GM19193 (cell line): Measurements from ENCODE around the gene TOR4A.

Source experiments
- POLR2A ChIP-seq: IDR thresholded peaks from 4 replicates; pipeline ENCODE4 v1.6.1; 2011; ENCODE audit not compliant: insufficient read depth, insufficient read length; ENCODE audit errors: extremely low read depth

Gene TOR4A

GRCh38 chr9:137311171-137311985, 33.9 kb downstream of the TOR4A start:
- TF ChIP-seq POLR2A = no peak

GRCh38 chr9:137311986-137312851, 34.7 kb downstream of the TOR4A start:
- TF ChIP-seq POLR2A = no peak

- TF ChIP-seq POLR2A = no peak
Observed at GRCh38 chr9:137312852-137313325, 35.4 kb downstream of the TOR4A start.

GRCh38 chr9:137313326-137313936, 35.9 kb downstream of the TOR4A start:
- no peak for TF ChIP-seq POLR2A

DNA sequence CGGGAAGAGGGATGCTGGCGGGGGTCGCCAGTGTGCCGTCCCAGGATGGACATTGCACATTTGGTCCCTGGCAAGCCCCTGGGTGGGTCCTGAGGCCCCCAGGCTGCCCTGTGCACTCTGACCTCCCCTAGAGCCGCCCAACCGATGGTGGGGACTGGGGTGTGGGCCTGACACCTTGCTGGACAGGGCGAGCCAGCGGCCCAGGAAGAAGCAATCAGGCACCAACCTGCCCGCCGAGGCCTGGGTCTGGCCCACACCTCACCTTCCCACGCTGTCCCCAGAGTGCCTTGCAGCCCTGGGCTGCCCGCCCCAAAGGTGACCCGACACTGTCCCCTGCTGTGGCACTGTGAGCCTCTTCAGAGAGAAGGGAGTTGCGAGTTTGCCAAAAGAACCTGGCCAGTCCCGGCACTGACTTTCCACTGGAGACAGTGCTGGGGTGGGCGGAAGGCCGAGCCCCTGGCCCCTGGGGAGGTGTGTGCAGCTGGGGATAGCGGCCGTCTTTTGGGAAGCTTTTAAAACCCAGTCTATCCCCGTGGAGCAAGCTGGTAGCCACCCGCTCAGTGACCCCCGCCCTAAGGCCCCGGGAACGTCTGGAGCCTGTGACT, 36.5 kb downstream of the TOR4A start:
- TF ChIP-seq POLR2A = no peak

DNA sequence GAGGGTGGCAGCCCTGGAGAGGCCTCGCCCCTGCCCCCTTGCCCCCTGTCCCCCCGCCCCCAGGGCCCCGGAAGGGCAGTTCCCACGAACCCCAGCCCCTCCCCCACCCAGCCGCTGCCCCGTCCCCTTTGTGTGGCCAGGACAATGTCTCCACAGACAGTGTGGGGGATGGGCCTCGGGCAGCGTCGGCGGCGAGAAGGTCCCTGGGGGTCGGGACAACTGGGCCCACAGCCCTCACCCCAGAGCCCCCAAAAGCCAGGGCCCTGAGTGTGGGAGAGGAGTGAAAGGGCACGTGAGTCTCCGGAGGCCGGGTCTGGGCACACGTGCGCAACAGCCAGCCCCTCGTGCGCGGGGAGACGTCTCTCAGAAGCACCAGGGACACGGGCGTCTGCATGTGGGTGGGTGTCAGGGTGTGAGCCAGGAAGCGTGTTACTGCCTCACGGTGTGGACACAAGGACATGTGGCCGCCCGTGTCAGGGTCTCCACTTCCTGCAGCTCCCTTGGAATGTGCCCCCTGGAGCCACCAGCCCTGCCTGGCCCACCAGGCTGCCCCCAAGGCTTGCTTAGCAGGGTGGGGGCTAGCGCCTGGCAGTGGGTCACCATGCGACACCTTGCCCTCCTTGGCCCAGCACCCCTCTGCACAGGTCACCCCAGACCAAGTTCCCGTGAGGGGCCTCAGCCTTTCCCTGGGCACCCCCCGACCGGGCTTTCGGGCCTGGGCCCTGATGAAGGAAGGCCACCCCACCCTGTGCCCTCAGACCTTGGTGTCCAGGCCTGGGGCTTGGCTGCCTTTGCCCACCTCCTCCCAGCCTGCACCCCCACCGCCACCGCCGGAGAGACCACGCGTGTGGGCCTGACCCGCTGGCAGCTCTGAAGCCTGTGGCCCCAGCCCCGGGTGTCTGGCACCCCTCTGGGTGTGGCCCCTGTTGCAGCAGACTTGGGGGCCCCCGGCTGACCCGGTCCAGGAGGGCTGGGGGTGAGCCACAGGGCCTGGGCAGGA, 37.3 kb downstream of the TOR4A start:
- TF ChIP-seq POLR2A = no peak

GRCh38 chr9:137315581-137316011, 38.1 kb downstream of the TOR4A start:
- no peak for TF ChIP-seq POLR2A

DNA sequence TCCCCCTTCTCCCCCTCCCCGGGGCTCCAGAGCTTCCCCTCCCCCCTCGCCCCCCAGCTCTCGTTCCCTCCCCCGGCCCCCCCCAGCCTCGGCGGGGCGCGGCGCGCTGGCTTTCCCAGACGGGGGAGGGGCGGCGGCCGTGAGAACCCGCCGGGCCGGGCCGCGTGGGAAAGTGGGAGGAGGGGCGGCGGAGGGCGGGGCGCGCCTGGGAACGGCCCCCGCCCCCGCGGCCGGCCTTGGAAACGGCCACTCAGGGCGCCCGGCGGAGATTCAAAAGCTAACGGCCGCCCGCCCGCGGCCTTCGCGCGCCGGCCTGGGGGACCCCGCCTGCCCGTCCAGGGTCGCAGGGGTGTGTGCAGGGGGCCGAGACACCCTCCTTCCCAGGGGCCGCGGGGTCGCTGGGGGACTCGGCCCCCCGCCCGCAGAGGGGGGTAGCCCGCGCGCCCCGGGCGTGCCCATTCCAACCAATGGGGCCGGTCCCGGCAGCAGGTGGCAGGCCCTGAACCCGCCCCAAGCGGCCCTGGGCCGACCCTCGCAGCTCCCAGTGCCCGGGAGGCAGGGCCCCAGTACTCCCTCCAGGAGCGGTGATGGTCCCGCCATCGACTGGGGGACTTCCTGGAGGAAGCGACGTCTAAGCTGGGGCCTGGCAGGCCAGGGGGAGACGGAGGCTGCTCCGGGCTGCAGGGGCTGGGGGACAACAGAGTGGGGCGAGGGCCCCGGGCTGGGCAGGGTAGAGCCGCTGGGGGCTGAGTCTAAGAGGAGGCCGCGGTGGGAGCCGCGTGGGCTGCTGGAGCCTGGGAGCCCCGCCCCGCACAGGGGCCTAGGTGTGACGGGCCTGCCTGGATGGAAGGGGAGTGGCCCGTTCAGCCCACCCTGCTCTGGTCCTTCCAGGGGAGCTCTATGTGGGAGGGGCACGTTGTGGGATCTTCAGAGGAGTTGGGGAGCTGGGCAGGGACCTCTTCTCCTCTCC, 38.8 kb downstream of the TOR4A start:
- TF ChIP-seq POLR2A = no peak

DNA sequence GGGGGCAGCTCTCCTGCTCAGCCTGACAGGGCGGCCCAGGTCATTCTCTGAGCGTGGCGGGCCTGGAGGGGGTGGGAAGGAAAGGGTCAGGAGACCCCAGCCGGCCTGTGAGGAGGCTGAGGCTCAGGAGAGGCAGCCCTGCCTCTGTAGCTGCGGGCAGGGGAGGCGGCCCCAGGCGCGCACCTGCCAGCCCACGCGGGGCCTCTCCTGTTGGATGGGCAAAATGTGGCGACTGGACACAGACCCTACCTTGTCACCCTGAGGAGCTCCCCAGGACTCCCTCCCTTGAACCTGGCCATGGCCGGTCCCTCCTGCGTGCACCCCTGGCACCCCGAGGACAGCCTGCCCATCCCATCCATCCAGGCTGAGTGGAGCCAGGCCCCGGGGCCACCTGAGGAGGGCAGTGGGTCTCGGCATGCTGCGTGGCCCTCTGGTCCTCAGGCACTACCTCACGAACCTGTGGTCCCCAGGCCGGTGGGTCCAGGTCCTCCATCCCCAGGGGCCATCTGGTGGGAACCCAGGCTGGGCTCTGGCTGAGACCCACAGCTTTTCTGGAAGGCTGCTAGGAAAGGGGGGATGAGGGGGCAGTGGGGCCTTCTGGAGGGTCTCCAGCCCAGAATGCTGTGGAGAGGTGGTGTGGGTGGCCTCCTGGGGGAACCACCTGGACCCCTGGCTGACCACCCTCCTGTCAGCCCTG, 39.6 kb downstream of the TOR4A start:
- TF ChIP-seq POLR2A = no peak

DNA sequence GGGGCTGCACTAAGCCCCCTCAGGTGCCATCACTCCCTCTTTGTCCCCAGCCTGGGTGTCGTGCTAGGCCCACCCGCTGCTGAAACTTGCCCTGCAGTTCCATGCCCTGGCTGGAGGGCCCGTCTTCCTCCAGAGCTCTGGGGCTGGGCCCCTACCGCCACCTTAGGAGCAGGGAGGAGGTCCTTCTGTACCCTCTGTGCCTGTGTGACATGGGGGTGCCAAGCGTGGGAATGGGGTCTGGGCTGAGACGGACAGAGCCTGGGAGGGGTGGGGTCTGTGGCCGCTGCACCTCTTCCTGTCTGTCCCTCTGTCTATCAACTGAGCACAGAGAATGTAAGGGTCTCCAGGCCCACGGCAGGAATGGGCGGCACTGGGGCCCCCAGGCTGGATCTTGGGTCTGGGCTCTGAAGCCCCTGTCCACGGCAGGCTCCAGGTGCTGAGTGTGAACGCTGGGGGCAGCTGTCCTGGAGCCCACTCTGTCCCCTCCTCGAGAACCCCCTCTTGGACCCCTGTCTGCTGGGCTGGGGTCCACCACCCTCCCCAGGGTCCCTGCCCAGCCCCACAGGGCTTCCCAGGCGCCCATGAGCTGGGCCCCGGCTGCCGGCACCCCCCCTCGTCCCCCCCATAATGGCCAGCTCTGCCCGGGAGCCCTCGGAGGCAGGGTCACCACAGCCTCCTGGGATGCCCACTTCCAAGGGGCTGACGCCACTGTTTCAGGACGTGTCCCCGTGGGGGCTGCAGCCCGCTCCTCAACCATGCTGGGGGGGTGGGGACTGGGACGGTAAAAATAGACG, 40.4 kb downstream of the TOR4A start:
- no peak for TF ChIP-seq POLR2A

GRCh38 chr9:137318602-137319001, 41.1 kb downstream of the TOR4A start:
- no peak for TF ChIP-seq POLR2A
